HepG2 (cell line): ENCODE data around the gene ESAM.

Source experiments
- EZH2 ChIP-seq: conservative IDR thresholded peaks from 2 replicates; pipeline ENCODE4 v1.6.1; 2012; ENCODE audit warnings: mild to moderate bottlenecking, low read depth, low read length, moderate library complexity
- KLF16 ChIP-seq, 2 experiments: sonication (generic) in 1 of 2; formaldehyde crosslinking in 1 of 2; IDR thresholded peaks; 2 replicates each; pipeline versions ENCODE4 v1.6.1 to v1.8.0; 2016 to 2023; ENCODE audit warnings: missing genetic modification reagents in 2 of 2, missing compliant biosample characterization in 1 of 2
- NFE2L2 ChIP-seq: fragments of 150-350 bp; IDR thresholded peaks from 2 replicates; pipeline ENCODE4 v1.6.1; 2014; ENCODE audit warnings: low read length
- NFRKB ChIP-seq: fragments of 450-650 bp; IDR thresholded peaks from 2 replicates; pipeline ENCODE4 v1.6.1; 2017
- NFYC ChIP-seq: IDR thresholded peaks from 2 replicates; pipeline ENCODE4 v1.6.1; 2016; ENCODE audit warnings: missing genetic modification reagents, missing compliant biosample characterization
- POLR2AphosphoS5 ChIP-seq: IDR thresholded peaks from 2 replicates; pipeline ENCODE4 v1.6.1; 2012; ENCODE audit warnings: low read depth, low read length
- RELA ChIP-seq: sonication (generic); formaldehyde crosslinking; IDR thresholded peaks from 2 replicates; pipeline ENCODE4 v1.4.0; 2020; ENCODE audit warnings: missing genetic modification reagents
- SUZ12 ChIP-seq: fragments of 150-350 bp; IDR thresholded peaks from 2 replicates; pipeline ENCODE4 v1.6.1; 2014; ENCODE audit warnings: low read depth, low read length
- ZBTB8A ChIP-seq: sonication (generic); formaldehyde crosslinking; IDR thresholded peaks from 2 replicates; pipeline ENCODE4 v1.4.0; 2020; ENCODE audit warnings: mild to moderate bottlenecking, low read depth, missing genetic modification reagents, borderline replicate concordance
- ZC3H4 ChIP-seq: sonication (generic); formaldehyde crosslinking; IDR thresholded peaks from 2 replicates; pipeline ENCODE4 v1.4.0; 2020; ENCODE audit warnings: missing genetic modification reagents, borderline replicate concordance
- TF ChIP-seq, protein P1 (sequence below): IDR thresholded peaks from 2 replicates; pipeline ENCODE4 v1.6.1; 2012; ENCODE audit warnings: inconsistent platforms
- TF ChIP-seq, protein P2 (sequence below): sonication (generic); formaldehyde crosslinking; IDR thresholded peaks from 2 replicates; pipeline ENCODE4 v1.8.1; 2023; ENCODE audit warnings: missing genetic modification reagents, inconsistent platforms, borderline replicate concordance
- TF ChIP-seq, protein P3 (sequence below): sonication (generic); formaldehyde crosslinking; IDR thresholded peaks from 2 replicates; pipeline ENCODE4 v1.5.0; 2020; ENCODE audit warnings: mild to moderate bottlenecking, missing genetic modification reagents, moderate library complexity
- TF ChIP-seq, protein P4 (sequence below): sonication (generic); formaldehyde crosslinking; IDR thresholded peaks from 2 replicates; pipeline ENCODE4 v1.8.0; 2022; ENCODE audit warnings: mild to moderate bottlenecking, missing genetic modification reagents

DNA sequence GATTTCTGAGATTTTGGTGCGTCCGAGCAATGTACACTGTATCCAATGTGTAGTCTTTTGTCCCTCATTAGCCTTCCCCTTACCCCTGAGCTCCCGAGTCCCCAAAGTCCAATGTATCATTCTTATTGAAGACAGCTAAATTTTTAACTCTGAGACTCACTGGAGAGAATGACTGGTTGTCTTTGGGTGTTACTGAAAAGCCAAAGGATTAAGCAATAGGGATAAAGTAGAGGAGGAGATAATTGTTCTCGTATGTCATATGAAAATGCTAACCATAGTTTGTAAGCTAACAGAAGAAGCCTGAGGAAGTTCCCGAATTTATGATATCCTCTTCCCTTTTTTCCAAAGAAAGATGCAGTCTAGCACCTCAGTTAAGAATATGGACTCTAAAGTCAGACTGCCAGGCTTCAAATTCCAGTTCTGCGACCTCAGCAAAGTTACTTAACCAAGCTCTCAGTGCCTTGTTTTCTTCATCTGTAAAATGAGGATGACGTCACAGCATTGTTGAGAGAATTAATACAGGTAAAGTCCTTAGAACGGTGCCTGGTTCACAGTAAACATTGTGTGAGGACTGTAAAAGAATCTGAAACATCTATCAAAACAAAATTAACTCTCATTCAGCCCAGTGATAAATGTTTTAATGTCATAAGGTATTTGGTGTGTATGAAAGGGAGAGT is 39.7 kb upstream of the ESAM start:
- TF ChIP-seq RELA (no peak), NFE2L2 (no peak), ZBTB8A (no peak), EZH2 (no peak), ZC3H4 (no peak), POLR2AphosphoS5 (no peak), KLF16 (CRISPR knock-in tag; IDR thresholded peaks at IDR 0.05) (no peak), NFRKB (no peak), SUZ12 (no peak), NFYC (no peak)
- TF ChIP-seq, protein P1, sequence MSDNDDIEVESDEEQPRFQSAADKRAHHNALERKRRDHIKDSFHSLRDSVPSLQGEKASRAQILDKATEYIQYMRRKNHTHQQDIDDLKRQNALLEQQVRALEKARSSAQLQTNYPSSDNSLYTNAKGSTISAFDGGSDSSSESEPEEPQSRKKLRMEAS: no peak
- TF ChIP-seq, protein P2, sequence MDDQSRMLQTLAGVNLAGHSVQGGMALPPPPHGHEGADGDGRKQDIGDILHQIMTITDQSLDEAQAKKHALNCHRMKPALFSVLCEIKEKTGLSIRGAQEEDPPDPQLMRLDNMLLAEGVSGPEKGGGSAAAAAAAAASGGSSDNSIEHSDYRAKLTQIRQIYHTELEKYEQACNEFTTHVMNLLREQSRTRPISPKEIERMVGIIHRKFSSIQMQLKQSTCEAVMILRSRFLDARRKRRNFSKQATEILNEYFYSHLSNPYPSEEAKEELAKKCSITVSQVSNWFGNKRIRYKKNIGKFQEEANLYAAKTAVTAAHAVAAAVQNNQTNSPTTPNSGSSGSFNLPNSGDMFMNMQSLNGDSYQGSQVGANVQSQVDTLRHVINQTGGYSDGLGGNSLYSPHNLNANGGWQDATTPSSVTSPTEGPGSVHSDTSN (CRISPR knock-in tag): no peak
- TF ChIP-seq, protein P3, sequence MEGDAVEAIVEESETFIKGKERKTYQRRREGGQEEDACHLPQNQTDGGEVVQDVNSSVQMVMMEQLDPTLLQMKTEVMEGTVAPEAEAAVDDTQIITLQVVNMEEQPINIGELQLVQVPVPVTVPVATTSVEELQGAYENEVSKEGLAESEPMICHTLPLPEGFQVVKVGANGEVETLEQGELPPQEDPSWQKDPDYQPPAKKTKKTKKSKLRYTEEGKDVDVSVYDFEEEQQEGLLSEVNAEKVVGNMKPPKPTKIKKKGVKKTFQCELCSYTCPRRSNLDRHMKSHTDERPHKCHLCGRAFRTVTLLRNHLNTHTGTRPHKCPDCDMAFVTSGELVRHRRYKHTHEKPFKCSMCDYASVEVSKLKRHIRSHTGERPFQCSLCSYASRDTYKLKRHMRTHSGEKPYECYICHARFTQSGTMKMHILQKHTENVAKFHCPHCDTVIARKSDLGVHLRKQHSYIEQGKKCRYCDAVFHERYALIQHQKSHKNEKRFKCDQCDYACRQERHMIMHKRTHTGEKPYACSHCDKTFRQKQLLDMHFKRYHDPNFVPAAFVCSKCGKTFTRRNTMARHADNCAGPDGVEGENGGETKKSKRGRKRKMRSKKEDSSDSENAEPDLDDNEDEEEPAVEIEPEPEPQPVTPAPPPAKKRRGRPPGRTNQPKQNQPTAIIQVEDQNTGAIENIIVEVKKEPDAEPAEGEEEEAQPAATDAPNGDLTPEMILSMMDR (CRISPR knock-in tag): no peak
- TF ChIP-seq, protein P4, sequence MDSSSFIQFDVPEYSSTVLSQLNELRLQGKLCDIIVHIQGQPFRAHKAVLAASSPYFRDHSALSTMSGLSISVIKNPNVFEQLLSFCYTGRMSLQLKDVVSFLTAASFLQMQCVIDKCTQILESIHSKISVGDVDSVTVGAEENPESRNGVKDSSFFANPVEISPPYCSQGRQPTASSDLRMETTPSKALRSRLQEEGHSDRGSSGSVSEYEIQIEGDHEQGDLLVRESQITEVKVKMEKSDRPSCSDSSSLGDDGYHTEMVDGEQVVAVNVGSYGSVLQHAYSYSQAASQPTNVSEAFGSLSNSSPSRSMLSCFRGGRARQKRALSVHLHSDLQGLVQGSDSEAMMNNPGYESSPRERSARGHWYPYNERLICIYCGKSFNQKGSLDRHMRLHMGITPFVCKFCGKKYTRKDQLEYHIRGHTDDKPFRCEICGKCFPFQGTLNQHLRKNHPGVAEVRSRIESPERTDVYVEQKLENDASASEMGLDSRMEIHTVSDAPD: no peak
